ENCODE data around the gene RAB37.

RAB37 gene, protein sequence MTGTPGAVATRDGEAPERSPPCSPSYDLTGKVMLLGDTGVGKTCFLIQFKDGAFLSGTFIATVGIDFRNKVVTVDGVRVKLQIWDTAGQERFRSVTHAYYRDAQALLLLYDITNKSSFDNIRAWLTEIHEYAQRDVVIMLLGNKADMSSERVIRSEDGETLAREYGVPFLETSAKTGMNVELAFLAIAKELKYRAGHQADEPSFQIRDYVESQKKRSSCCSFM

DNA sequence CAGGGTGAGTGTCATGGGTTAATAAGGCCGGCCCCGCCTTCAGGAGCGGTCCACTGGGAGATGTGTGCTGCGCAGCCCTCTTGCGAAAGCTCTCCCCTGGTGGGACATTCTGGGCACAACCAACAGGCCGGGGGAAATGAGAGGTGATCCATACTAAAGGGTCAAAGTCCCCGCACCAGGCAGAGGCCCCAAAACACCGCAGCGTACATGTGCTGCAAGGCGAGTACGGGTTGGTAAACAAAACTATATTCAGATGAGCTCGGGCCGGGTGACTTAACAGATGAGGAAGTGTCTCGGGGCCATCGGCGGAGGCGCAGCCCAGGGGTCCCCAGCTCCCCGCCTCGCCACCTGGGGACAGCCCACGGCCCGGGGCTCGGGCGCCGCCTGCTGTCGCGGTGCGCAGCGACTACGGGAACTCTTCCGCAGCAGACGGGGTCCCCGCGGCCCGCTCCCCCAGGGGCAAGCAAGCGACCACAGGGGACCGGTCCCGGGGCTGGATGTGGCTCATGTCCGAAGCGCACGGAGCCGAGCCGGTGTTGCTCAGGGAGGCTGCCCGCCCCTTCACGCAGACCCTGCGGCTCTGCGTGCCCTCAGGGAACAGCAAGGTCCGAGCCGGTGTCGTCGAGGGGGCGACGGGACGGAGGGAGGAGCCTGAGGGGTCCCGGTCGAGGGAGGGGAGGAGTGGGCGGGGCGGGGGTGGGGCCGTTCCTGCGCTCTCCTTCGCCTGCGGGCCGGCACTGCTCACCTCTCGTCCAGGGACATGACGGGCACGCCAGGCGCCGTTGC is at the start of gene RAB37:
TSS of gene RAB37 (plus strand) at position 744 of the 786 bp plus-strand sequence. CDS start at position 761, 17 bp downstream.
- peak; percentile 65 for TF ChIP-seq CTCF (IDR thresholded peaks at IDR 0.05; ENCODE audit: low read depth, low read length, missing control alignments)
- H3K4me3 ChIP-seq (ENCODE audit: low read depth, low read length), result peak within 1 kb of the TSS; percentile 51
- DNase-seq (ENCODE audit: low read depth), result no peak

- DNase-seq (ENCODE audit: low read depth), result no peak
Measured at GRCh38 chr17:74687886-74688285, 49.2 kb upstream of the RAB37 start.

DNA sequence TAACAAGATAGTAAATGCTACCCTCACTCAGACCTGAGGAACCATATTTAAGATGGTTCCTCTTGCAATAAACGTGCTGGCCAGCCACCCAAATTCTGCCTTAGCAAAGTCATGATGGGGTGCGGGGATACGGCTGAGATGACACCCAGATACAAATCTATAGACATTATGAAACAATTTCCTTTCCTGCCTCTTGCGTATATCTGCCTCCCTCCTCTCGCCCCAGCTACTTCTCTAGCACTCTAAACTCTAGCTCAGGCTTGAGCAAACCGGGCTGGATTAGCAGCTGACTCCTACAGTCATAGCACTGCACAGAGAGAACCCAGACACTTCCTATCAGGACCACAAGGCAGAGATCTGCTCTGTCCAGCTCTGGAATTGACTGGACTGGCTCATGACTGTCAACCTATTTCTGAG is 46.6 kb upstream of the RAB37 start:
- no peak for TF ChIP-seq CTCF (IDR thresholded peaks at IDR 0.05; ENCODE audit: low read depth, low read length, missing control alignments)
- DNase-seq (ENCODE audit: low read depth), result no peak
- H3K4me3 ChIP-seq (ENCODE audit: low read depth, low read length), result no peak overlapping the region

More at GRCh38 chr17:74687886-74688285, 49.2 kb upstream of the RAB37 start:
- TF ChIP-seq CTCF (IDR thresholded peaks at IDR 0.05; ENCODE audit: low read depth, low read length, missing control alignments), result no peak
- H3K4me3 ChIP-seq (ENCODE audit: low read depth, low read length), result no peak overlapping the region

- no peak for TF ChIP-seq CTCF (IDR thresholded peaks at IDR 0.05; ENCODE audit: low read depth, low read length, missing control alignments)
- DNase-seq (ENCODE audit: low read depth), result no peak
- H3K4me3 ChIP-seq (ENCODE audit: low read depth, low read length), result no peak overlapping the region
Measured at GRCh38 chr17:74691151-74691550, 45.9 kb upstream of the RAB37 start.

DNA sequence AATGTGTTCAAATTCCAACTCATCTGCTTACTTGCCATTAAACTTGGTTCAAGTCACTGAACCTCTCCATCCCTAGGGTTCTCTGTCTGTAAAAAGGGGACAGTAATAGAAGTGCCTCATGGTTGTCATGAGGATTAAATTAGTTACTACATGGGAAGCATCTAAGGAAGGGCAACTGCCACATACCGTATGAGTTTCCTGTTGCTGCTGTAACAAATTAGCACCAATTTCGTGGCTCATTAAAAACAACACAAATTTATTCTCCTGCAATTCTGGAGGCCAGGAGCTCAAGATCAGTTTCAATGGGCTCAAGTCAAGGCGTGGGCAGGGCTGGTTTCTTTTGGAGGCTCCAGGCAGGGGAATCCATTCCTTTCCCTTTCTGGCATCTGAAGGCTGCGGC is 43.0 kb upstream of the RAB37 start:
- DNase-seq (ENCODE audit: low read depth), result no peak
- no peak for TF ChIP-seq CTCF (IDR thresholded peaks at IDR 0.05; ENCODE audit: low read depth, low read length, missing control alignments)
- H3K4me3 ChIP-seq (ENCODE audit: low read depth, low read length), result no peak overlapping the region

GRCh38 chr17:74695629-74696028 is 41.4 kb upstream of the RAB37 start:
- no peak for TF ChIP-seq CTCF (IDR thresholded peaks at IDR 0.05; ENCODE audit: low read depth, low read length, missing control alignments)

More at GRCh38 chr17:74695629-74696028, 41.4 kb upstream of the RAB37 start:
- no peak overlapping the region for H3K4me3 ChIP-seq (ENCODE audit: low read depth, low read length)
- DNase-seq (ENCODE audit: low read depth), result no peak
